HG03342 (cell line): ENCODE results near the gene ALDH9A1.
"Not testable (repeated sequence)": the region's sequence is repeated elsewhere in the genome, so short reads cannot be mapped to it uniquely, and the experiment has no call there.

ENCODE experiments used
- ATAC-seq: cut with Tn5 transposase; IDR thresholded peaks from one replicate; pipeline ENCODE4 v1.9.1; 2021; ENCODE audit warnings: mild to moderate bottlenecking, moderate library complexity; ENCODE audit not compliant: unreplicated experiment

Gene ALDH9A1

DNA sequence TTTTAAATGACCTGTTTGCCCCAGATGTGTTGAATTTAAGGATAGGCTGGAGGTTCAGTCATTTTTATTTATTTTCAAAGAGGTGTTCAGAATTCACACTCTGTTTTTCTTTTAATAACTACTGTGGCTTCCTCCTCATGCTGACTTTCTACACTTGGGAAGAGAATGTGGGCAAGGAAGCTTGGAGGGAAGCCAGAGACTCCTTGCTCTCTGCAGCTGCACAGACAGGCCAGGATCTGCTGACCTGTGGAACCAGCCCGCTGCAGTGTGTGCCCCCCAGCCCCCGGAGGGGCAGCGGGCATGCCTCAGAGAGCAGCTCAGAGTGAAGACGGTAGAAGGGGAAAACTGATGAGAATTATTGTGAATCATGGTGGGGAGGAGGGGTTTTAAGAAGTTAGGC lies 50.4 kb downstream of the ALDH9A1 start:
- ATAC-seq, result no peak

DNA sequence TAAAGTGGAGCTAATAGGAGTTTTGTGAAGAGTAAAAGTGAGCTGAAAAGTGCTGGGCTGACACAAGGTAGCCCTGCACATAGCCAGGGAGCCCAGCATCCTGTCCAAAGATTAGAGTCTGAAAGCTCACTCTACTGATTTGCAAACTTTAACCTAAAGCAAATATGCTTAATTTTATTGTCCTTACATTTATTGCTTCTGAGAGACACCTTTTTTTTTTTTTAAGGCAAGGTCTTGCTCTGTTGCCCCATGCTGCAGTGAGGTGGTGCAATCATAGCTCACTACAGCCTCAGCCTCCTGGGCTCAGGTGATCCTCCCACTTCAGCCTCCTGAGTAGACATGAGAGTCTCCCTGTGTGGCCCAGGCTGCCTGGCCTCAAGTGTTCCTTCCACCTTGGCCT lies 50.8 kb downstream of the ALDH9A1 start:
- no peak for ATAC-seq

DNA sequence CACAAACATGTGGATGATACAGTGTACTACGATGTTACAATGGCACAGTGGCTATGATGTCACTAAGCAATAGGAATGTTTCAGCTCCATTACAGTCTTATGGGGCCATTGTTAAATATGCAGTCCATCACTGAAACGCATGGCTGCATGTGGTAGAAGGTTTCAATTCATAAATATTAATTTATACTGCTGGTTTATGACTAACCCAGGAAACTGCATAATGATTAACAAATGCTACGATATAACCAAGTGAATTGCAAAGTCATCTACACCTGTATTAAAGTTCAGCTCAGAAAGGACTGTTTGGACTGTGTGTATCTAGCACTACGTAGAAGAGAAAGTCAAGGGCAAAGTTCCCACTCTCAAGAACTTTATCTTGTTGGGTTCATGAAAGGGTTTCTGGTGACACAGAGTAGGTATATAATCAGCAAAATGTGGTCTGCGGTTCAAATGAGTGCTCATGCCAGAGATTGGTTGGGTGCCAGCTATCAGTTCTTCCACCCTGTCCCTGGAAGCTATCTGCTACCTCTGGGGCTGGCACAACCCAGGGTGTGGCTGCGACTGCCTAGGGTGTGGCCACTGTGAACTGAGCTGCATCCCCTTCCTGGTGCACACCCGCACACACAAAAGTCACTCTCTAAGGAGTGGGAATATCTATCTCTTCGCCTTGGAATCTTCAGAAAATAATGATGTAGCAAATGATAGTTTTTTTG lies 52.6 kb downstream of the ALDH9A1 start:
- no peak for ATAC-seq

DNA sequence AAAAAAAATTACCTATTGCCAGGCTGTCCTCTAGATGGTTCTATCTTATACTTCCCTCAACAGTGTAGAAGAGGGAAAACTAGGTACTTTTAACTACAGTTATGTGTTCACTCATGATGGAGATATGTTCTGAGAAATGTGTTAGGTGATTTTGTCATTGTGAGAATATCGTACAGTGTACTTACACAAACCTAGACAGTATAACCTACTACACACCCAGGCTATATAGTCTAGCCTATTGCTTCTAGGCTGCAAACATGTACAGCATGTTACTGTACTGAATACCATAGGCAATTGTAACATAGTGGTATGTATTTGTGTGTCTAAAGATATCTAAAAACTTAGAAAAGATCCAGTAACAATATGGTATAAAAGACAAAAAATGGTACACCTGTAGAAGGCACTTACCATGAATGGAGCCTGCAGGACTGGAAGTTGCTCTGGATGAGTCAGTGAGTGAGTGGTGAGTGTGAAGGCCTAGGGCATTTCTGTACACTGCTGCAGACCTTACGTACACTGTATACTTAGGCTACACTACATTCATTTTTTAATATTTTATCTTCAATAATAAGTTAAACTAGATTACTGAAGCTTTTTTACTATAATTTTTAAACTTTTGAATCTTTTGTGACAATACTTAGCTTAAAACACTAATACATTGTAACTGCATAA lies 54.2 kb downstream of the ALDH9A1 start:
- ATAC-seq, result no peak

DNA sequence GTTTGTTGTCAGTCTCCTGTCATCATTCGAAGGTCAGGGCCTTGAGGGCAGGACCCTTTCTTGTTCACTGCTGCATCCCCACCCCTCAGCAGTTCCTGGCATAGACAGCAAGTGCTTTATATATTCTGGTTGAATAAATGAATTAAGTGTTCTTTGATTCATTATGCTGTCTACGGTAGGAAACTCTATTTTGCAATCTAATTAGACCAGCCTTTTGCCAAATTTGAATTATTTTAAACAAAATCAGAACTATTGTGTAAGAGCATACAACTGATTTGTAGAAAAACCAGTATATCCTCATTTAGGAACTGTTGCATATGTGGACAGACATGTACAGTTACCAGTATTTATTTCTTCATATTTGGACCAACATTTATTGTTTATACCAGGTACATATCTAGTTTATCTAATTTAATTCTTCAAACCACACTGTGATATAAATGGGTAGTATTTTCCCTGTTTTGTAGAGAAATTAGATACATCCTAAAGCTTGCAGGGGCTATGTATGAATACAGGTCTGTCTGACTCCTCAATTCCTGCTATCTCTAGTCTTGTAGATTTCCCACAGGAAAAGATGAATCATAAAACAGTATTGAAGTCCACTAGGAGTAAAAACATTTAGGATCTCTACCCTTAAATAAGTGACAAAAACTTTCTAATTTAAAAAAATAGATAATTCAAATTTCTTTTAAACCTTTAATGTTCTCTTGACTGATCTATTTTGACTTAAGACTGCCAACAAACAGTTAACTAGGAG lies 57.0 kb downstream of the ALDH9A1 start:
- ATAC-seq, result no peak

DNA sequence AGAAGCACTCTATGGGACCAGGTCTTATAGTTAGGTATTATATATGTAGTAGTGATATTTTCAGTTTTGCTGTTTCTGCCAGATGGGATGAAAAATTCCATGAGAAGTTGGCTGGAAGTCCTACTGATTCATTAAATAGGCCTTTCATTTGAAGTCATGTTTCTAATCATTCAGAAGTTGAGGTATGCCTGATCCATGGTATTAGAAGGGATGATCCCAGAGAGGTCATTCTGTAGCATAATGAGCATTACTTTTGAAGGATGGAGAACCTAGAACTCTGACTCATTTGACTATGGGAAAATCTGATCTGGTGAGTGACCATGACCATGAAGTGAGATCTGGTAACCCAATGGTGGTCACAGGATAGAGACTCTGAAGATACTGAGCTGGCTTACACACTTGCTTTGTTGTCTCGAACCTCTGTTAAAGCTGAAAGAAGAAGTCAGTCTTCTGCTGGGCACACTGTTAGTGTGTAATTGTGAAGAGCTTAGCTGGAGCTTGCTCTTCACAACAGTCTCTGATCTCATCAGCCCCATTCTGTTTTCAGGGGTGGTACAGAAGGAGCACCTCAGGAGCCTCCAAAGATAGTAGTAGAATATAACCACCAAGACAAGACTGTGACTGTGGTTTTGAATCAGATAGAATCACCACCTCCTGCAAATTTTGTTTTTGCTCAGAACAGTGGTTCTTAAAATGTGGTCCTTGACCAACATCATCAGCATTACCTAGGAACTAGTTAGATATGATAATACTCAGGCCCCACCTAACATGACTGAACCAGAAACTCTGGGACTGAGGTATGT lies 58.3 kb downstream of the ALDH9A1 start:
- ATAC-seq, result no peak

DNA sequence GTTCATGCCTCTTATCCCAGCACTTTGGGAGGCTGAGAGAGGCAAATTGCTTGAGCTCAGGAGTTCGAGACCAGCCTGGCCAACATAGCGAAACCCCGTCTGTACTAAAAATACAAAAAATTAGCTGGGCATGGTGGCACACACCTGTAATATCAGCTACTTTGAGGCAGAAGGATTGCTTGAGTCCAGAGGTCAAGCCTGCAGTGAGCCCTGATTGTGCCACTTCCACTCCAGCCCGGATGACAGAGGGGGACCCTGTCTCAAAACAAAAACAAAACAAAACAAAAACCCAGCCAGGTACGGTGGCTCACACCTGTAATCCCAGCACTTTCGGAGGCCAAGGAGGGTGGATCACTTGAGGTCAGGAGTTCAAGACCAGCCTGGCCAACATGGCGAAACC lies 60.2 kb downstream of the ALDH9A1 start:
- ATAC-seq, result not testable (repeated sequence)

DNA sequence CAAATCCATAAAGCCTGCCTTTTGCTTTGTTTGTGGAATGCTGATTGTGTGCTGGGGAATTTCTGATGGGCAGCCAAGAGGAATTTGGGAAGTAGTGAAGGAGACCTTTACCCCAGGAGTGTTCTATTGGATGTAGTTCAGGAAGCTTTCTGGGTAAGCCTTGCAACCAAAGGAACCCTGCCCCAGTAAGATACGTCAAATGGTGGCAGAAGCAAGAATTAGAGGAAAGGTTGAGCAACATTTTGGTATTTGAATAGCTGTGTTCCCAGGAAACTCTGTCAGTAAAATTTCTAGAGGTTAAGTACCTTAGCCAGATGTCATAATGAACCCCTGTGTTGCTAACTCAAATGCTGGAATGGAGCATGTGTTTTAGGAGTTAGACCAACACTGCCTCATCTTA lies 60.9 kb downstream of the ALDH9A1 start:
- no peak for ATAC-seq

DNA sequence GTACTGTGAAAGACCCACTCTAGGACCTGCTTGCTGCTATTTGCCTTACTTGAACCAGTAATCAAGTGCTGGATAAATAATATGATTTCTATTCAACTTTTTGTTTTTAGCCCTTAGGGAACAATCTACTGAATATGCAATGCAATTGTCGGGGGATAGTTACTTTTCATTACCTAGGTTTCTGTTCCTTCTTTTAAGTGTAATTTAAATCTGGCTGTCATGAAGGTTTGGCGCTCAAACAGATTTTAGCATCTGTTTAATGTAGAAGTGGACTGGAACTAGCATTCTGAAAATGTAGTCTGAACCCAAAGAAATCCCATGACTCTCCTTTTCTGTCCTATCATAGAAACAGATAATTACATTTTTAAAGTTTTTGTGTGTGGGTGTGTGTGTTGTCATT lies 62.5 kb downstream of the ALDH9A1 start:
- ATAC-seq, result no peak

DNA sequence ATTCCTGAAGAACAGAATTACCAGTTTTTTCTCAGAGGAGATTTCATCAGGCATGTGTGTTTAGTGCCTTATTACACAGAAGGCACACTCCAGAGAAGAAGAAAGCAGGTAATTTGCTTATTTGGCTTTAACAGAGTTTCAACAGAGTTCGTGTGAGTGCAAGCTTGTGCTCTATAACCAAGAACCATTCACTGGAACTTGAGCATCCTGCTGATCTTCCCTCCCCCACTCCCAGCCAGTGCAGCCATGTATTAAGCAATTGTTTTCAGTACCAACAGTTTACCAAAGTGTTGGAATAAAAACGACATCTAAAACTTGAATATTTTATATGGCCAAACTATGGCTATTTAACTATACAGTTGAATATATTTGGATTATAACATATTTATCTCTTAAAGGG lies 63.0 kb downstream of the ALDH9A1 start:
- no peak for ATAC-seq

DNA sequence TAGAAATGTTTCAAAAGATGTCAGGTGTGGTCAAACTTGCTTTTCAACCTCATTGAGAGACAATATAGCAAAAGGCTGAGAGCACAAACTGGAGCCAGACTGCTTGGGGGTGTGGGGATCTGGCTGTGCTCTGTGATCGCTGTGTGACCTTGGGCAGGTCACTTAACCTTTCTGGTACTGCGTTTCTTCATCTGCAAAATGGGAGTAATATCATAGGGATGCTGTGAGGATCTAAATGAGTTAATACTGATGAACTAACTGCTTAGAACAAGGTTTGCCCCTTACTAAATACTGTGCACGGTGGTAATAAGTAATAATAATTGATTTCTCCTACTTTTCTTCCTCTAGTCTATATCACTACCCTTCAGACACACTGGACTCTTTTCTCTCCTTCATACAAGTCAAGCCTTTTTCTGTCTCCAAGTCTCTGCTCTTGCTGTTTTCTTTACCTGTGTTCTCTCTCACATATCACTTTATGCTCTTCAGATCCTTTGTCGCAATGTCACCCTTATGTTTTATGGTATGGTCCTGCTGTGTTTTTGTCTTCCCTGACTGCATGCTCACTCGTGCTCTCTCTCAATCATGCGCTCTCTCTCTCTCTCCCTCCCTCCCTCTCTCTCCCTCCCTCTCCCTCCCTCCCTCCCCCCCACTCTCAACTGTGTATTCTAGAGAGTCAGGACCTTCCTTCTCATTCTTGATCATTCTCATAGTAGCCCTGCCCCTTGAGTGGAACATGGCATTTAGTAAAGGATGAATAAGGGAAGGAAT lies 64.0 kb downstream of the ALDH9A1 start:
- ATAC-seq, result no peak

DNA sequence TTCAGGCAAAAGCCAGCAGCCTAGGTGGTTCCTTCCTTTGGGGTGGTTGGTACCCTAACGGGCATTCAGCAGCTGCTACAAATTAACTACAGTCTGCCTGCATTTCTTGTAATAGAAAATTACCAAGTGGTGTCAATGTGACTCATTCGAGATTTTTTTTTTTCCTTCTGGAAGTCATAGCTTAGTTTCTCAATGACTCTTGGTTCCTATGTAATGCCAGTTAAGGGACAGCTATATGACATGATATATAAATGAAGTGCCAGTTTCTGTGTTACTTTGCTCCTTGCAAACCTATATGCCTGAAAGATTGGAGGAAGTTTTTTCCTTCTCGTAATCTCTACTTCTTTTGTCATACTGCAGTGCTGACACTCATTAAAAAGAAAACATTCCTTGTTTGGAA lies 64.7 kb downstream of the ALDH9A1 start:
- no peak for ATAC-seq

DNA sequence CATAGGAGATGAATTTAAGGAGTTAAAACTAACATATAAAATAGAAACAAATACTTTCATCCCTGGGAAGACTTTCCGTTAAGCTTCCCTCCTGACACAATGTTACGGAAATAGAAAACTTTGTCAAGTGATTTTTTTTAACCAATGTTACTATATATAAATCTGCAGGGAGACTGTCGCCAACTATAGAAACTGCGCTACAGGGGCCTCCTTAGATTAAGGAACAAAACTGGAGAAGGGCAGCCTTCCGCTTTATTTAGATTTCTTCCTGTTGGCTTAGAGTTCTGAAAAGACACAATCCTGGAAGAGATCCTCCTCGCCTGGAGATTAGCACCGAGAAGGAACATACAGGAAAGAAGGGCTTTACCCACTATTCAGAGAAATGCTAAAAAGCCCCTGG lies 65.9 kb downstream of the ALDH9A1 start:
- no peak for ATAC-seq

DNA sequence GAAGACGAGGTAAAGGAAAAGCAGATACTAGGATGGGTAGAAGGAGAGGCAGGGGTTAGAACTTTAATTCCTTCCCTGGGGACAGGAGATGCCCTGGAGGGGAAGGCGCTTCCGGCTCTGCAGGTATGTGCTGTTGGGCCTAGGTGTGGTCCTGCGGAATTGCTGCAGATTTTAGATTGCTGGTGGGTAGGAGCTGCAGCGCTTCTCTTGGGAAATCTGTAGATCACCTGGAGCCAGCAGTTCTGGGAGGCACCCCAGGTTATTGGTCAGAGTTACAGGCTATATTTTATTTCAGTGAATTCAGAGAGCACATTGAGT lies 66.3 kb downstream of the ALDH9A1 start:
- no peak for ATAC-seq

DNA sequence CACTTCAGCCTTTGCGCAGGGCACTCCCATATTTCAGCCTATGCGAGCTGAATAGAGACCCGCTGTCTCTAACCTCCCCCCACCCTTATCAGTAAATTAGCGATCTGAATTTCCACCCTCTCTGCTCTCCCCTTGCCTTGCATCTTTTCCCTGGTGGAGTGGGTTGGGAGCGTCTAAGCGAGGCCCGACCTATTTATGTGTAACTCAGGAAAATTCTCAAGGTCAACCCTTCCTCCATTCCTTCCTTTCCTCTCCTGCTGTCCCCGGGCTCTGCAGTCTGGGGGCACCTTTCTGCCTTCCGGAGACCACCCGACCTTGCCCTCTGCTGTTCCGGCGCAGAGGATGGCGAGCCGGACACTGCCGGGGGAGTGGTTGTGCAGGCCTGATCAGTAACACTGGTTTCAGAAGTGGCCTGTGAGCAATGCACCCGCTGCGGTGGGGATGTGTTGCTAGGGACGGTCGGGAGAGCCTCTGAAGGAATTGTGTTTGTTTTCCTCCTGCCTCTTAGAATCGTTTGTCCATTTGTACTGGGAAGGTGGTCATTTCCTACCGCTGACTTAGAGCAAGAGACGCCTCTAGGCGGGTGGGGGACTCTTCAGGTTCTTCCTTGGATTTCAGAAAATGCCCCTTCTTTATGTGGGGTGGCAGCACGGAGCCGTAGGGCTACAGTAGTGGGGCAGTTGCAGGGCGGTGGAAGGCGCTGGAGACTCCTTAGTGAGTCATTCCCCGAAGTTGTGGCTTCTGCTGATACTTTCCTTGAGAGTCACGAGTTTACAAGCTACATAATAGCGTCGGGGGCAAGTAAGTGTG lies 66.8 kb downstream of the ALDH9A1 start:
- peak; percentile 29 for ATAC-seq

DNA sequence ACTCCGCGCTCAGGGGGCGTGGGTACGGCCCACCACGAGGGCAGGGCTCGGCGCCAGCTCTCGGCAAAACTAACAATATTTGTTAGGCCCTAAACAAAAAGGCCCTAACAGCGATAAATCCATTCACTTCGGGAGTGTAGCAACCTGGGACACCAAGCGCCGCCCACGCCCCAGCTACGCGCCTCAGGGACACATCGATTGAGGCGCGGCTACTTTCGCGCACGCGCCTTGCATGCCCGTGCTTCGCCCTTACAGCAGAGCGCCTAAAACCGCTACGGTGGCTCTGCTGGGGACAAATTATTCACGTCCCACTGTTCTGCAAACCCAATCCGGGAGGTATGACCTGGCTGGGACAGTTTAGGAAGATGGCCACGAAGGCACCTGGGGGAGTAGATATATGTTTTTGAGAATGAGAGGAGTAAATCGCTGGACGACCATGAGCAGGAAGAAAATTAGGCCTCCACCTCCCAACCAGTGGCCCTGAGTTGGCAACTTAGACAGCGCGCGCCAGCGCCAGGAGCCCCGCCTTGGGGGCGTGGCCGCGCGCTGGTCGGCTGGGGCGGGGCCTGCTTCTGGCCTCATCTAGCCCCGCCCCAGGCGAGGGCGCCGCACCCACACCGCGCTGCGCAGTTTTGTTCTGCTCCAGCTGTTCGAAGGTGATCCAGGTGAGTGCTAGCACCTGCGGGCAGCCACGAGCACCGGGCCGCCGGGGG lies 67.6 kb downstream of the ALDH9A1 start, which contains the start of gene MGST3:
Gene MGST3 (plus strand): TSS at position 606 of the 713 bp plus-strand sequence. CDS start 18,614 bp downstream, outside the sequence.
- ATAC-seq, result peak; percentile 85

DNA sequence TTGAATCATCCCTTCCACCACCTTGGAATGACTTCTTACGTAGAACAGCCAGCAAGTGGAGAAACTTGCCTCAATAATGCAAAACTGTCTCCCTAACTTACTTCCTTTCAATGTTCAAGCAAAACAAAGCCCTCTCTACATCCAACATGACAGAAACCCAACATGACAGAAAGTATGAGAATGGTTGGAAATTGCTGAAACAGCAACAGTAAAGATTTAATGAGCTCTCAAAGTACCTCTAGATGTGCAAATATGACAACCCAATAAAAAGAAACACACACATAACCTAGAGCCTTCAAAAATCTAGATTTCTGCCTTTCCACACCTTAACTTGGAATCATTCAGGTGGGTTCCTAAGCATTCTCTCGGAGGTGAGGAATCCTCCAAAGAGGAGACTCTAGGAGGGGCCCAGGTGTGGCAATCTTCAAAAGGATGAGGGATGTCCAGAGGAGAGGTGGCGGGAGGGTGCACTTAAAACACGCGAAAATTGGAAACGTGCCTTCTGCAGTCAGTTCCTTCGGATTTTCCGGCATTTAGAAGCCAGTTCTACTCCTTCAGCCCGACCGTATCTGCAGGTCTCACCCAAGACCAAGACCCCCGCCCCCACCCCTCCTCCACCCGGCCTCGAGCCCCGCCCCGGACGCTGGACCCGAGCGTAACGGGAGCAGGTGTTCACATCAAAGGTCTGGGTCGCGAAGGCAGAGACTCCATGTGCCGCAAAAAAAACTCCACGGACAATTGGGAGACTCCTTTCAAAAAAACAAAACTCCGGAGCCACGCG lies 68.3 kb downstream of the ALDH9A1 start:
- ATAC-seq, result no peak

DNA sequence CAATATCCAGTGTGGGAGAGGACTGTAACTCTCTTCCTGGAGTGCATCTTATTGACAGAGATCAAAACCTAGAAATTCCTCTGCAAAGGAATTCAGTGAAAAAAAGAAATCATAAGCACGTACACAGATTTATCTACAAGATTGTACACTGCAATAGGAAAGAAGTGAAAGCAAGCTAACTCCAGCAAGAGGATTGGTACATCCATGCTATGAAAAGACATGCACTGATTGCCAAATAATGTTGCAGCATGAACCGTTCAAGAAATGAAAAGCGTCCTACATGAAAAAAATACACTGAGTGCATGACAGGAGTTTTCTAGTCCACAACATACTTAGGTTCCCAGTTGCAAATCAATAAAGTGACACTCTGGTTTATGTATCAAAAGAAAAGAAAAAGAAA lies 69.2 kb downstream of the ALDH9A1 start:
- ATAC-seq, result no peak
